Suprapubic skin (tissue), 4 donors: Measurements from ENCODE around the gene SOS2. TPM values are rescaled to one million over a fixed set of nuclear protein-coding genes. Genes with fewer than 3 reads are reported as not detected.

Experiments used
- DNase-seq, 2 donors: peaks; one replicate each; pipeline ENCODE4 v3.0.0-alpha.2; 2019; ENCODE audit warnings: low spot score in 2 of 2
- H3K27ac ChIP-seq: fragments of 200-600 bp; sonication (generic); one replicate; pipeline ENCODE4 v1.5.1; 2019
- H3K27me3 ChIP-seq: fragments of 200-600 bp; sonication (generic); one replicate; pipeline ENCODE4 v1.5.1; 2019
- H3K36me3 ChIP-seq: fragments of 200-600 bp; sonication (generic); one replicate; pipeline ENCODE4 v1.5.1; 2019
- H3K4me1 ChIP-seq: fragments of 200-600 bp; sonication (generic); one replicate; pipeline ENCODE4 v1.5.1; 2019
- H3K4me3 ChIP-seq: fragments of 200-600 bp; sonication (generic); one replicate; pipeline ENCODE4 v1.5.1; 2019; ENCODE audit warnings: mild to moderate bottlenecking
- H3K9me3 ChIP-seq: fragments of 200-600 bp; sonication (generic); one replicate; pipeline ENCODE4 v1.5.1; 2019
- CTCF ChIP-seq, 2 donors: fragments of 200-600 bp in 1 of 2; fragments of 450-650 bp in 1 of 2; sonication (generic) in 1 of 2; IDR thresholded peaks; one replicate each; pipeline ENCODE4 v1.5.1; 2016 to 2019; ENCODE audit warnings: antibody characterized with exemption in 2 of 2, mild to moderate bottlenecking in 1 of 2, moderate library complexity in 1 of 2
- EP300 ChIP-seq: sonication (generic); formaldehyde crosslinking; IDR thresholded peaks from one replicate; pipeline ENCODE4 v1.6.1; 2017; ENCODE audit warnings: antibody characterized with exemption
- POLR2A ChIP-seq, 2 donors: fragments of 450-650 bp; IDR thresholded peaks; one replicate each; pipeline ENCODE4 v1.6.1; 2017; ENCODE audit warnings: antibody characterized with exemption in 2 of 2, mild to moderate bottlenecking in 2 of 2, moderate library complexity in 2 of 2
- POLR2AphosphoS5 ChIP-seq, 3 donors: sonication (generic); formaldehyde crosslinking; IDR thresholded peaks; one replicate each; pipeline ENCODE4 v1.6.1; 2017; ENCODE audit warnings: antibody characterized with exemption in 3 of 3
- WGBS: methylation state at CpG from one replicate; pipeline ENCODE4 v1.1.5; 2018; 5-methylcytosine and 5-hydroxymethylcytosine counted together
- total RNA-seq, 4 donors: library from RNA; depleted of rRNA; stranded (reverse); fragments of >200 nt; gene quantifications; one replicate each; pipeline ENCODE4 v1.1.0, GENCODE V29; 2016

SOS2 gene
- total RNA-seq, 4 donors from 2014 or later, result 22.5 to 40.8 (median 30.4) TPM

GRCh38 chr14:50262865-50263264 is 31.5 kb upstream of the SOS2 start:
- H3K27me3 ChIP-seq, result no peaks in the 10 kb centered on the region
- no peaks in the 10 kb centered on the region for H3K4me1 ChIP-seq
- no peak for DNase-seq
- H3K9me3 ChIP-seq, result no peaks in the 10 kb centered on the region
- TF ChIP-seq CTCF (IDR thresholded peaks at IDR 0.05), result no peak
- TF ChIP-seq POLR2A (IDR thresholded peaks at IDR 0.05), result no peak
- no peak for TF ChIP-seq EP300
- TF ChIP-seq POLR2AphosphoS5 (IDR thresholded peaks at IDR 0.05), result no peak
- no peak overlapping the region for H3K27ac ChIP-seq
- WGBS, result 66% methylated on average over 2 of the region's 2 CpGs
- H3K36me3 ChIP-seq, result peaks cover 8% of the 10 kb centered on the region
- no peak overlapping the region for H3K4me3 ChIP-seq

- H3K9me3 ChIP-seq, result no peaks in the 10 kb centered on the region
- 45% methylated on average over 3 of the region's 3 CpGs for WGBS
- peak in 1 of 2 donors; percentile 21 for TF ChIP-seq CTCF (IDR thresholded peaks at IDR 0.05)
- TF ChIP-seq EP300, result no peak
- H3K27me3 ChIP-seq, result no peaks in the 10 kb centered on the region
- no peak overlapping the region for H3K27ac ChIP-seq
- peaks cover 8% of the 10 kb centered on the region for H3K36me3 ChIP-seq
- no peaks in the 10 kb centered on the region for H3K4me1 ChIP-seq
- no peak overlapping the region for H3K4me3 ChIP-seq
- DNase-seq, result no peak
Measured at GRCh38 chr14:50260511-50260910, 29.1 kb upstream of the SOS2 start.

- Histone ChIP-seq H3K27me3 (no peaks in the 10 kb centered on the region), H3K9me3 (no peaks in the 10 kb centered on the region), H3K27ac (no peak overlapping the region), H3K4me1 (no peaks in the 10 kb centered on the region), H3K4me3 (no peak overlapping the region), H3K36me3 (peaks cover 8% of the 10 kb centered on the region)
- 77% methylated on average over 3 of the region's 3 CpGs for WGBS
- no peak for TF ChIP-seq CTCF (IDR thresholded peaks at IDR 0.05)
- TF ChIP-seq POLR2AphosphoS5 (IDR thresholded peaks at IDR 0.05), result no peak
- no peak for TF ChIP-seq EP300
- no peak for TF ChIP-seq POLR2A (IDR thresholded peaks at IDR 0.05)
- no peak for DNase-seq
Measured at GRCh38 chr14:50260072-50260471, 28.7 kb upstream of the SOS2 start.

- Histone ChIP-seq H3K27me3 (no peaks in the 10 kb centered on the region), H3K9me3 (no peaks in the 10 kb centered on the region), H3K4me1 (no peaks in the 10 kb centered on the region), H3K4me3 (no peak overlapping the region), H3K27ac (no peak overlapping the region), H3K36me3 (peaks cover 5% of the 10 kb centered on the region)
- 5% methylated on average over 2 of the region's 2 CpGs for whole genome bisulfite sequencing
- TF ChIP-seq POLR2AphosphoS5 (IDR thresholded peaks at IDR 0.05) (no peak), CTCF (IDR thresholded peaks at IDR 0.05) (no peak), POLR2A (IDR thresholded peaks at IDR 0.05) (no peak), EP300 (no peak)
- DNase-seq, result no peak
Measured at GRCh38 chr14:50257732-50258131, 26.4 kb upstream of the SOS2 start.

- DNase-seq, result no peak
- Histone ChIP-seq H3K9me3 (no peaks in the 10 kb centered on the region), H3K4me3 (no peak overlapping the region), H3K27ac (no peak overlapping the region), H3K4me1 (no peaks in the 10 kb centered on the region), H3K27me3 (no peaks in the 10 kb centered on the region), H3K36me3 (peaks cover 5% of the 10 kb centered on the region)
- TF ChIP-seq EP300, result no peak
- no peak for TF ChIP-seq CTCF (IDR thresholded peaks at IDR 0.05)
- no peak for TF ChIP-seq POLR2A (IDR thresholded peaks at IDR 0.05)
- no peak for TF ChIP-seq POLR2AphosphoS5 (IDR thresholded peaks at IDR 0.05)
- 88% methylated on average over 3 of the region's 3 CpGs for WGBS
Measured at GRCh38 chr14:50254248-50254647, 22.9 kb upstream of the SOS2 start.
